ENCODE results near the gene TRIM38.
A peak's percentile ranks its signal among the peaks of the same experiment; 100 is the strongest.

Gene TRIM38

GRCh38 chr6:26031151-26031594, 68.6 kb downstream of the TRIM38 start:
- no peak overlapping the region for H3K23ac ChIP-seq (ENCODE audit: low read length)
- H3K4me1 ChIP-seq (ENCODE audit: control insufficient read depth, low read depth, low read length), result peaks cover 5% of the 10 kb centered on the region
- H3K79me1 ChIP-seq (ENCODE audit: low read length), result no peaks in the 10 kb centered on the region
- H2BK120ac ChIP-seq (ENCODE audit: low read depth, low read length), result no peak overlapping the region
- H3K27me3 ChIP-seq (ENCODE audit: insufficient read depth, low read length, poor library complexity), result no peaks in the 10 kb centered on the region
- H2BK5ac ChIP-seq (ENCODE audit: low read length), result no peak overlapping the region
- no peak overlapping the region for H2AK5ac ChIP-seq (ENCODE audit: low read length)
- H4K8ac ChIP-seq (ENCODE audit: low read depth, low read length), result no peak overlapping the region
- peak overlapping the region; percentile 93 for H3K56ac ChIP-seq (ENCODE audit: low read length)
- H3K4ac ChIP-seq (ENCODE audit: low read depth, low read length), result no peak overlapping the region
- peak overlapping the region; percentile 40 for H3K4me3 ChIP-seq (ENCODE audit: low read length)
- H3K27ac ChIP-seq (ENCODE audit: low read depth, low read length), result peak overlapping the region; percentile 82
- no CpG with 5 or more reads among the region's 5 CpGs for WGBS (ENCODE audit: extremely low coverage, insufficient coverage, low lambda C conversion rate)
- H4K5ac ChIP-seq (ENCODE audit: low read length), result no peak overlapping the region
- peak overlapping the region; percentile 77 for H3K18ac ChIP-seq (ENCODE audit: low read length)
- peak overlapping the region; percentile 93 for H3K9ac ChIP-seq (ENCODE audit: low read length)
- H3K79me2 ChIP-seq (ENCODE audit: control insufficient read depth, insufficient read depth, low read length), result no peaks in the 10 kb centered on the region
- peak; percentile 56 for DNase-seq
- no peaks in the 10 kb centered on the region for H3K36me3 ChIP-seq (ENCODE audit: control insufficient read depth, insufficient read depth, low read length)
- no peak overlapping the region for H2BK15ac ChIP-seq (replicated peaks; ENCODE audit: low read depth)
- peak overlapping the region; percentile 0 for H3K4me2 ChIP-seq (ENCODE audit: low read length)

- Histone ChIP-seq H3K4me2 (ENCODE audit: low read length) (peak overlapping the region; percentile 37), H3K27ac (ENCODE audit: low read depth, low read length) (peak overlapping the region; percentile 82), H2BK15ac (replicated peaks; ENCODE audit: low read depth) (no peak overlapping the region), H4K8ac (ENCODE audit: low read depth, low read length) (no peak overlapping the region), H3K4me3 (ENCODE audit: low read length) (peak overlapping the region; percentile 40), H2AK5ac (ENCODE audit: low read length) (no peak overlapping the region), H4K5ac (ENCODE audit: low read length) (no peak overlapping the region), H3K4ac (ENCODE audit: low read depth, low read length) (peak overlapping the region; percentile 99), H3K36me3 (ENCODE audit: control insufficient read depth, insufficient read depth, low read length) (no peaks in the 10 kb centered on the region), H3K56ac (ENCODE audit: low read length) (peak overlapping the region; percentile 93), H3K79me2 (ENCODE audit: control insufficient read depth, insufficient read depth, low read length) (no peaks in the 10 kb centered on the region), H2BK120ac (ENCODE audit: low read depth, low read length) (no peak overlapping the region), H3K18ac (ENCODE audit: low read length) (peak overlapping the region; percentile 77), H3K27me3 (ENCODE audit: insufficient read depth, low read length, poor library complexity) (no peaks in the 10 kb centered on the region), H3K4me1 (ENCODE audit: control insufficient read depth, low read depth, low read length) (peaks cover 5% of the 10 kb centered on the region), H3K9ac (ENCODE audit: low read length) (peak overlapping the region; percentile 93), H3K23ac (ENCODE audit: low read length) (no peak overlapping the region), H3K79me1 (ENCODE audit: low read length) (no peaks in the 10 kb centered on the region), H2BK5ac (ENCODE audit: low read length) (peak overlapping the region; percentile 38)
- DNase-seq, result peak; percentile 99
- no CpG with 5 or more reads among the region's 44 CpGs for WGBS (ENCODE audit: extremely low coverage, insufficient coverage, low lambda C conversion rate)
Observed at GRCh38 chr6:26031595-26032339, 69.2 kb downstream of the TRIM38 start.

- no peaks in the 10 kb centered on the region for H3K27me3 ChIP-seq (ENCODE audit: insufficient read depth, low read length, poor library complexity)
- peaks cover 5% of the 10 kb centered on the region for H3K4me1 ChIP-seq (ENCODE audit: control insufficient read depth, low read depth, low read length)
- peak overlapping the region; percentile 75 for H3K4me2 ChIP-seq (ENCODE audit: low read length)
- H3K4me3 ChIP-seq (ENCODE audit: low read length), result peak overlapping the region; percentile 52
- peak overlapping the region; percentile 96 for H2BK15ac ChIP-seq (replicated peaks; ENCODE audit: low read depth)
- peak overlapping the region; percentile 48 for H2BK5ac ChIP-seq (ENCODE audit: low read length)
- H3K4ac ChIP-seq (ENCODE audit: low read depth, low read length), result peak overlapping the region; percentile 99
- H3K23ac ChIP-seq (ENCODE audit: low read length), result no peak overlapping the region
- H3K18ac ChIP-seq (ENCODE audit: low read length), result peak overlapping the region; percentile 97
- peak overlapping the region; percentile 47 for H3K27ac ChIP-seq (ENCODE audit: low read depth, low read length)
- H4K8ac ChIP-seq (ENCODE audit: low read depth, low read length), result peak overlapping the region; percentile 39
- H3K79me1 ChIP-seq (ENCODE audit: low read length), result no peaks in the 10 kb centered on the region
- peak overlapping the region; percentile 90 for H2BK120ac ChIP-seq (ENCODE audit: low read depth, low read length)
- H3K79me2 ChIP-seq (ENCODE audit: control insufficient read depth, insufficient read depth, low read length), result no peaks in the 10 kb centered on the region
- no CpG with 5 or more reads among the region's 19 CpGs for WGBS (ENCODE audit: extremely low coverage, insufficient coverage, low lambda C conversion rate)
- H3K9ac ChIP-seq (ENCODE audit: low read length), result peak overlapping the region; percentile 90
- H4K5ac ChIP-seq (ENCODE audit: low read length), result no peak overlapping the region
- peak; percentile 77 for DNase-seq
- H3K36me3 ChIP-seq (ENCODE audit: control insufficient read depth, insufficient read depth, low read length), result no peaks in the 10 kb centered on the region
- H2AK5ac ChIP-seq (ENCODE audit: low read length), result no peak overlapping the region
- peak overlapping the region; percentile 90 for H3K56ac ChIP-seq (ENCODE audit: low read length)
Observed at GRCh38 chr6:26032340-26033084, 69.9 kb downstream of the TRIM38 start.

- H3K18ac ChIP-seq (ENCODE audit: low read length), result peak overlapping the region; percentile 99
- H4K8ac ChIP-seq (ENCODE audit: low read depth, low read length), result peak overlapping the region; percentile 93
- H3K79me2 ChIP-seq (ENCODE audit: control insufficient read depth, insufficient read depth, low read length), result no peaks in the 10 kb centered on the region
- H3K4me3 ChIP-seq (ENCODE audit: low read length), result peak overlapping the region; percentile 52
- no peak overlapping the region for H2AK5ac ChIP-seq (ENCODE audit: low read length)
- H3K56ac ChIP-seq (ENCODE audit: low read length), result peak overlapping the region; percentile 90
- H3K27me3 ChIP-seq (ENCODE audit: insufficient read depth, low read length, poor library complexity), result no peaks in the 10 kb centered on the region
- peak overlapping the region; percentile 93 for H2BK120ac ChIP-seq (ENCODE audit: low read depth, low read length)
- H3K79me1 ChIP-seq (ENCODE audit: low read length), result no peaks in the 10 kb centered on the region
- WGBS (ENCODE audit: extremely low coverage, insufficient coverage, low lambda C conversion rate), result no CpG with 5 or more reads among the region's 47 CpGs
- peaks cover 4% of the 10 kb centered on the region for H3K4me1 ChIP-seq (ENCODE audit: control insufficient read depth, low read depth, low read length)
- H3K4ac ChIP-seq (ENCODE audit: low read depth, low read length), result peak overlapping the region; percentile 95
- peak; percentile 98 for DNase-seq
- H3K23ac ChIP-seq (ENCODE audit: low read length), result no peak overlapping the region
- H3K36me3 ChIP-seq (ENCODE audit: control insufficient read depth, insufficient read depth, low read length), result no peaks in the 10 kb centered on the region
- H3K9ac ChIP-seq (ENCODE audit: low read length), result peak overlapping the region; percentile 90
- peak overlapping the region; percentile 48 for H2BK5ac ChIP-seq (ENCODE audit: low read length)
- H4K5ac ChIP-seq (ENCODE audit: low read length), result no peak overlapping the region
- H3K4me2 ChIP-seq (ENCODE audit: low read length), result peak overlapping the region; percentile 75
- H3K27ac ChIP-seq (ENCODE audit: low read depth, low read length), result peak overlapping the region; percentile 75
- H2BK15ac ChIP-seq (replicated peaks; ENCODE audit: low read depth), result no peak overlapping the region
Observed at GRCh38 chr6:26033085-26033940, 70.7 kb downstream of the TRIM38 start.

GRCh38 chr6:26033941-26034354, 71.3 kb downstream of the TRIM38 start:
- Histone ChIP-seq H3K79me2 (ENCODE audit: control insufficient read depth, insufficient read depth, low read length) (no peaks in the 10 kb centered on the region), H3K9ac (ENCODE audit: low read length) (peak overlapping the region; percentile 78), H2BK15ac (replicated peaks; ENCODE audit: low read depth) (no peak overlapping the region), H2BK120ac (ENCODE audit: low read depth, low read length) (peak overlapping the region; percentile 93), H3K23ac (ENCODE audit: low read length) (no peak overlapping the region), H3K4ac (ENCODE audit: low read depth, low read length) (peak overlapping the region; percentile 93), H2BK5ac (ENCODE audit: low read length) (peak overlapping the region; percentile 39), H3K18ac (ENCODE audit: low read length) (peak overlapping the region; percentile 99), H4K8ac (ENCODE audit: low read depth, low read length) (peak overlapping the region; percentile 93), H3K27me3 (ENCODE audit: insufficient read depth, low read length, poor library complexity) (no peaks in the 10 kb centered on the region), H3K4me3 (ENCODE audit: low read length) (peak overlapping the region; percentile 23), H3K36me3 (ENCODE audit: control insufficient read depth, insufficient read depth, low read length) (no peaks in the 10 kb centered on the region), H3K27ac (ENCODE audit: low read depth, low read length) (peak overlapping the region; percentile 75), H3K4me2 (ENCODE audit: low read length) (peak overlapping the region; percentile 49), H4K5ac (ENCODE audit: low read length) (no peak overlapping the region), H3K56ac (ENCODE audit: low read length) (peak overlapping the region; percentile 82), H3K4me1 (ENCODE audit: control insufficient read depth, low read depth, low read length) (peaks cover 3% of the 10 kb centered on the region), H2AK5ac (ENCODE audit: low read length) (no peak overlapping the region), H3K79me1 (ENCODE audit: low read length) (no peaks in the 10 kb centered on the region)
- DNase-seq, result peak; percentile 67
- WGBS (ENCODE audit: extremely low coverage, insufficient coverage, low lambda C conversion rate), result no CpG with 5 or more reads among the region's 19 CpGs
